GM18526 (cell line): Measurements from ENCODE around the gene EFCAB14.

ENCODE experiments used
- POLR2A ChIP-seq: IDR thresholded peaks from 3 replicates; pipeline ENCODE4 v1.6.1; 2011; ENCODE audit not compliant: insufficient read length; ENCODE audit errors: extremely low read depth

EFCAB14 gene

DNA sequence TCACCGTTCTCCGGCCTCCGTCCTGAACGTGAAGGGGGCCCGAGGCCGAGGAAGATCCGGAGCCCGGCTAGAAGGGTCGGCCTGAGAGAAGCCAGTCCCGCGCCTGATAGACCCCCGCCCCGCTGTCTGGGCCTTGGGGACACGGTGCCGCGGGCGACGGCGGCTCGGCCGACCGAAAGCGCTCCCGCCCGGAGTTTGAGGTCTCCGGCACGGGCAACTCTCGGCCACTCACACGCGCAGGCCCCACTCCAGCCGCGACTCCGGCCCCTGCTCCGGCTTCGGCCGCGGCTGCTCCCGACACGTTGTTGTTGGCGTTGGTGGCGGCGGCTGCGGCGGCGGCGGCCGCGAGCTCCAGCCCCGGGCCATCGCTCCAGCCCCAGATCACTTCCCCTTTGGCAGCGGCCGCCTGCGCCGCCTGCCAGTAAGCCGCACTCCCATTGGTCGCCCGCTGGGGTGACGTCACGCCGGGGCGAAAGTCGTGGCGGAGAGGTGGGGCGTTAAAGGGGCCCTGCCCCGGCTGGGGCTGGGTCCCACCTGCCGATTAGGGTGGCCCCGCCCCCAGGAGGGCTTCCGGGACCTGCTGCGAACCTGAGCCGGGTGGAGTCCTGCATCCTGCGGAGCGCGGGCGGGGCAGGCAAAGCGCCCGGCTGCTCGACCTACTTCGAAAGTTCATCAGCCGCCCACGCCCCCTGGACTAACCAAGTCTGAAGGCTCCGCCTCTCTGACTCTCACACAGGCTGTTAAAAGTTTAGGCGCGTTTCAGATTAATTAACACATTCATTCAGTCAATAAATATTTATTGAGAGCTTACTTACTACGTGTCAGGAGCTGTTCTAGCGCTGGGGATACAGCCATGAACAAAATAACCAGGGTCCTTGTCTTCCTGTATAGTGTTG is at the start of gene EFCAB14:
Gene EFCAB14 (minus strand): TSS at position 388 of the 896 bp plus-strand sequence. CDS start 1,027 bp downstream, outside the sequence.
- TF ChIP-seq POLR2A, result peak; percentile 80

DNA sequence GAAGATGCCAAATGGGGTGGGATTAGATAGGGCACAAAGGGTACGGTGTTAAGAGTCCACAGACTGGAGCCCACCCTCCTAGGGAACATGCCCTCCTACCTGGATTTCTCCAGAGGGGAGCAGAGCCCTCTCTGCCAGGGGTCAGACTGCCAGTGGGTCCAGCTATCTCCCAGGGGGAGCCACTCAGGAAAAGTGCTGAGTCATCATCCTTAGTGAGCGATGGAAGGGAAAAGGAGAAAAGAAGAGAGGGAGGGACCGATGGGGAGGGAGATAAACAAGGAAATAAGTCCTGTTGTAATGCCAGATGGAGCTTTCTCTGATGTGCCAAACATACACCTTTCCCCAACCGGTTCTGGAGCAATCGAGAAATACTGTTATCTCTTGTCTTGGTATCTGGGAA is 49.5 kb upstream of the EFCAB14 start:
- TF ChIP-seq POLR2A, result no peak

DNA sequence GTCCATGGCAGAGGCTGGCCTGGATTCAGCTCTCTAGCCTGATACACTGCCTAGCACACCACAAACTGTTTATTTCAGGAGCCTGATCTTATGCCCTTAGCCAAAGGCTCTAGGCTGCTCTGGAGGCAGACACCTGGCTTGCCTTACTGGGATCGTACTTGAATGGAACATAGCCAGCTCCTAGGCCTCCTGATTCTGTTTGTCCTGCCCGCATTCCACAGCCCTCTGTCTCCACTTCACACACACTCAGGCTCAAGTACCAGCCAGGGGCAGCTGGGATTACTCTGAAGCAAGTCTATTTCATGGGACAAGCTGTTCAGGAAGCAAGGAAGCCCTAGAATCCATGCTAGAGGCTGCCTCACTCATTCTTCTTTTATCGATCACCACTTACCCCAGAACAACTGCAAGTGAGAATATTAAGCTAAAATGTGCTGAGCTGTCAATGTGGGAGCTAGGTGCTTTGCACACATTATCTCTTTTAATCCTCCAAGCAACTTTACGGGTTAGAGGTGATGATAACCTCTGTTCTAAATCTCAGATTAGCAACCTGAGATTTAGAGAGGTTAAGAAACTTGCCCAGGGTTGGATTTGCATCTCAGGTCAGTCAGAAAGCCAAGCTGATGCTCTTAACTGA is 48.9 kb upstream of the EFCAB14 start:
- TF ChIP-seq POLR2A, result no peak

- TF ChIP-seq POLR2A, result no peak
These were observed 45.5 kb upstream of the EFCAB14 start for GRCh38 chr1:46764402-46764801.

GRCh38 chr1:46761740-46762139 is 42.8 kb upstream of the EFCAB14 start:
- no peak for TF ChIP-seq POLR2A

GRCh38 chr1:46760558-46761166 is 41.7 kb upstream of the EFCAB14 start:
- TF ChIP-seq POLR2A, result no peak

- no peak for TF ChIP-seq POLR2A
These were observed 39.1 kb upstream of the EFCAB14 start for GRCh38 chr1:46757956-46758528.

DNA sequence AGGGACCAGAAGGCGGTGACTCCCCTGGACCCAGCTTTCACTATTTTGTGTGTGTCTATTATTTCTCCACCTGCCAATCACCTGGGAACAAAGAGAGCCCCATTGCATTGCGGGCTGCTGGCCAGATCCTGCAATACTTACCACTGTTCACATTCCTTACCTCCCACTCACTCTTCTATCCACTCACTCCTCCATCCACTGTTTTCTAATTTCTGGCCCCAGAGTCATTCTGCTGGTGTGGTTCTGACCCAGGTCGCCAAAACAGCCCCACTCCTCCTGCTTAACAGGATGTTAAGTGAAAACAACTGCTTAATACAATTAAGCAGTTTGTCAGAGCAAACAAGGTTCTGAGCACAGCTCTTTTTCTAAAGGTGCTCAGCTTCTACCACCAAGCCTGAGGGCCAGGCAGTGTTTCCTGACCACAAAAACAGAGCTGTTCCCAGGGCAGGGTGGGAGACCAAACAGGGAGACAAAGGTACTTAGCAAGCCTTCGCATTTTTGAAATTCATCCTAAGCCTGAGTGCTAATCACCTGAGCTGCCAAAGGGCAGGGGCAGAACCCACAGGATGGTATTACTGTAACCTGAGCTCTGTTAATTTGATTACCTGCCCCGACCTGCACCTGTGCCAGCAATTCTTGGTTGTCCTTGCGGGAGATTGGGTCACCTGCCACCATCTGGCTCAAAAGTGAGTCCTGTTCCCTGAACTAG is 38.5 kb upstream of the EFCAB14 start:
- no peak for TF ChIP-seq POLR2A

- no peak for TF ChIP-seq POLR2A
These were observed 36.2 kb upstream of the EFCAB14 start for GRCh38 chr1:46755121-46755520.

GRCh38 chr1:46753985-46754384 is 35.1 kb upstream of the EFCAB14 start:
- no peak for TF ChIP-seq POLR2A

DNA sequence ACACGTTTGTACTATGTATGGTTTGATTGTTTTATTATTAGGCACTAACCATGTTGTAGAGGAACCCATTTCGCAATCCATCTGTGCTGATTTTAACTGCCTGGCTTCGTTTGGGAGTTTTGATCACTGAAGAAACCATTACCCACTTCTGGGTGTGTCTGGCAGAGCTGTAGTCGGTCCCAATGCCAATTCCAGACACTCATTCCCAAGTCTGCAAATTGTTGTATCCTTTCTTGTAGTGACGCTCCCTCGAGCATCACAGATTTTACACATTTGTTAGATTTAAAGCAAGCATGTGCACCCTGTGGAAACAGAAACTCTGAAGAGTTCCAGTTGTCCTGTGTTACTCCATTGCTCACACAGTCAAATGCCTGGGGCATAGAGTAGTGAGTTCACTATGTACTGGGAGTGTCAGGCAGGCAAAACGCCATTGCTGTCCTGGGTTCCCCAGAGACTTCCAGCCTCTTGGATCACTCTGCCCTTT is 31.0 kb upstream of the EFCAB14 start:
- TF ChIP-seq POLR2A, result no peak

DNA sequence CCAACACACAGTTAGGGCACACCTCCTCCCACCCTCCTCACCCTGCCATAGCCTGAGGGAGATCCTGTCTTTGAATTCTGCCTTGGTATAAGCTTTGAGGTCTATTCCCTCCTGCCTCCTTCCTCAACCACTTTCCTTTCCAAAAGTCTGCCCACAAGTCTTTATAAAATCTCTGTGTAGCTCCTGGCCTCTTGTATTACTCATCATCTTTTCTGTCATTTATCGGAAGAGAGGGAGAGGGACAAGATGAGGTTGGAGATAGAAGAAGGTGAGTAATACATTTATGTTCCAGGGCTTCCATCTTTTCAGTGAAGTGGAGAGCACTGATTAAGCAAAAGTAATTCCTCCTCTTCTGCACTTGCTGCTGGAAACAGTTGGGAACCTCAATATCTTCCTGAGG is 30.5 kb upstream of the EFCAB14 start:
- TF ChIP-seq POLR2A, result no peak

GRCh38 chr1:46747683-46748288 is 28.9 kb upstream of the EFCAB14 start:
- no peak for TF ChIP-seq POLR2A

DNA sequence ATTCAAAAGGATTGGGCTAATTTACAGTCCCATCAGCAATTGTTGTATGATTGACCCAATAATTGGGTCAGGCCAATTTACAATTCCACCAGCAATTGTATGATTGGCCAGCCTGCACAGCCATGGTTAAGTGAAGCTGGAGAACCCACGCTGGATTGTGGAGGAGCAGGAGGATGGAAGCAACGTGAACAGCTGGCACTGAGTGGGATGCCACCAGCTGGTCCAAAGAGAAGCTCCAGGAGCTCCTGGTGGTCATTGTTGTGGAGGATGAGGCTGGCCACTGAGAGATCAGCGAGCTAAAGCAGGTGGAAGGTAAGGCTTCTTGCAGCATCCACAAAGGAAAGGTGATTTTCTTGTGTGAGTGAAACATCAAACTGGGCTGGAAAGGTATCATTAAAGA is 23.2 kb upstream of the EFCAB14 start:
- no peak for TF ChIP-seq POLR2A

DNA sequence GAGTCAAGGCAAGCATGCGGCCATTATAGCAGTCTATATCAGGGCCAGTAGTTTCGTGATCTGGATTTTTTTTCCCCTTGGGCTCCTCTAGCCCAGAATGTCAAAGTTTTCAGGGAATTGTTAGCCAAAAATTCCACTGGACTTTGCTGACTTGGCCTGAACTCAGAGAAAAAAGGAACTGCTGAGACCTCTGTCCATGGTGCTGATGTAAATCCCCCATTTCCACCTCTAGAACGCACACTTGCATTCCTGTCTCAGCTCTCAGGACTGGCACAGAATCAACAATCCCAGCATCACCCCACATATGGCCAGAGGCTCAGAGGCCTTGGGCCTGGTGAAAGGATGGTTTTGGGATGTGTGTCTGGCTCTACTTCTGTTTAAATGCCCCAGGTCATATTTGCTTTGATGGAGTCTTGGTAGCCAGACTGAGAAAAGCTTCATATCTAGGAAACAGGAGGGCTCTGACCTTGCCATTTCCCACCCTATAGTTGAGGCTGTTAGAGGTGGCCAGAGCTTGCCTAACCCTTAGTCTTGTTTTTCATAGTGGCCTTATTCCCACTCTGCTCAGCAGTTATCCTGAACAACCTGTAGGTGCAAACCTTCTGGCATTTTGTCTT is 16.9 kb upstream of the EFCAB14 start:
- TF ChIP-seq POLR2A, result no peak

GRCh38 chr1:46725736-46726108 is 6.8 kb upstream of the EFCAB14 start:
- TF ChIP-seq POLR2A, result no peak
